Colonic mucosa (tissue), 4 donors: ENCODE data around the gene STX7. TPM values are rescaled to one million over a fixed set of nuclear protein-coding genes. Genes with fewer than 3 reads are reported as not detected.

Experiments
- DNase-seq: peaks from one replicate; pipeline ENCODE4 v3.0.0-alpha.2; 2020
- H3K27ac ChIP-seq: fragments of 200-600 bp; one replicate; pipeline ENCODE4 v1.8.0; 2021
- H3K27me3 ChIP-seq: fragments of 200-600 bp; one replicate; pipeline ENCODE4 v1.8.0; 2021
- H3K36me3 ChIP-seq: fragments of 200-600 bp; one replicate; pipeline ENCODE4 v1.8.0; 2021
- H3K4me1 ChIP-seq: fragments of 200-600 bp; one replicate; pipeline ENCODE4 v1.8.0; 2021; ENCODE audit warnings: mild to moderate bottlenecking
- H3K4me3 ChIP-seq: fragments of 200-600 bp; one replicate; pipeline ENCODE4 v1.8.0; 2021
- H3K9ac ChIP-seq, 2 donors: one replicate each; pipeline ENCODE4 v1.7.0; 2013; ENCODE audit warnings: control low read depth in 2 of 2, low read depth in 2 of 2, low read length in 2 of 2
- H3K9me3 ChIP-seq: fragments of 200-600 bp; one replicate; pipeline ENCODE4 v1.8.0; 2021
- intact Hi-C: fragments of 100-400 bp; cut with DNase I; formaldehyde crosslinking; loops from one replicate; pipeline ENCODE4 v1.14.1; 2022
- total RNA-seq, 2 donors: library from RNA; stranded (reverse); fragmentation: NEBNext Ultra II Directional in 1 of 2; extraction: Animal tissue kit (Norgen Biotek cat#: 25700) in 1 of 2; gene quantifications; one replicate each; pipeline ENCODE4 v1.2.1, GENCODE V29; 2021
- TF ChIP-seq, protein P1 (sequence below): fragments of 200-600 bp; IDR thresholded peaks from one replicate; pipeline ENCODE4 v1.8.0; 2022; ENCODE audit warnings: antibody characterized with exemption, mild to moderate bottlenecking
- donor health status: healthy.
- donor health status: DM: no; HTN: no; CAD: no.
- donor health status: DM: no; HTN: no; CAD: no.

STX7 gene
- total RNA-seq, 2 donors from 2014 or later: 30.5 to 52.8 TPM

GRCh38 chr6:132430110-132430509 is 82.8 kb downstream of the STX7 start:
- Histone ChIP-seq H3K9me3 (no peaks in the 10 kb centered on the region), H3K27me3 (no peaks in the 10 kb centered on the region), H3K4me3 (no peak overlapping the region), H3K27ac (no peak overlapping the region), H3K4me1 (no peaks in the 10 kb centered on the region), H3K9ac (no peak overlapping the region), H3K36me3 (no peaks in the 10 kb centered on the region)
- intact Hi-C loops: no loop called here
- TF ChIP-seq, protein P1, sequence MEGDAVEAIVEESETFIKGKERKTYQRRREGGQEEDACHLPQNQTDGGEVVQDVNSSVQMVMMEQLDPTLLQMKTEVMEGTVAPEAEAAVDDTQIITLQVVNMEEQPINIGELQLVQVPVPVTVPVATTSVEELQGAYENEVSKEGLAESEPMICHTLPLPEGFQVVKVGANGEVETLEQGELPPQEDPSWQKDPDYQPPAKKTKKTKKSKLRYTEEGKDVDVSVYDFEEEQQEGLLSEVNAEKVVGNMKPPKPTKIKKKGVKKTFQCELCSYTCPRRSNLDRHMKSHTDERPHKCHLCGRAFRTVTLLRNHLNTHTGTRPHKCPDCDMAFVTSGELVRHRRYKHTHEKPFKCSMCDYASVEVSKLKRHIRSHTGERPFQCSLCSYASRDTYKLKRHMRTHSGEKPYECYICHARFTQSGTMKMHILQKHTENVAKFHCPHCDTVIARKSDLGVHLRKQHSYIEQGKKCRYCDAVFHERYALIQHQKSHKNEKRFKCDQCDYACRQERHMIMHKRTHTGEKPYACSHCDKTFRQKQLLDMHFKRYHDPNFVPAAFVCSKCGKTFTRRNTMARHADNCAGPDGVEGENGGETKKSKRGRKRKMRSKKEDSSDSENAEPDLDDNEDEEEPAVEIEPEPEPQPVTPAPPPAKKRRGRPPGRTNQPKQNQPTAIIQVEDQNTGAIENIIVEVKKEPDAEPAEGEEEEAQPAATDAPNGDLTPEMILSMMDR: no peak
- DNase-seq: no peak

- TF ChIP-seq, protein P1: no peak
- H3K4me1 ChIP-seq: no peaks in the 10 kb centered on the region
- H3K9ac ChIP-seq: no peak overlapping the region
- intact Hi-C loops: no loop called here
- no peak overlapping the region for H3K27ac ChIP-seq
- H3K27me3 ChIP-seq: no peaks in the 10 kb centered on the region
- H3K4me3 ChIP-seq: no peak overlapping the region
- DNase-seq: no peak
- no peaks in the 10 kb centered on the region for H3K36me3 ChIP-seq
- H3K9me3 ChIP-seq: no peaks in the 10 kb centered on the region
Measured at GRCh38 chr6:132425176-132425575, 87.7 kb downstream of the STX7 start.

GRCh38 chr6:132423839-132424238 is 89.1 kb downstream of the STX7 start:
- intact Hi-C loops: no loop called here

GRCh38 chr6:132418235-132418965 is 94.5 kb downstream of the STX7 start:
- DNase-seq: no peak
- intact Hi-C loops: no loop called here
- no peaks in the 10 kb centered on the region for H3K9me3 ChIP-seq
- no peaks in the 10 kb centered on the region for H3K36me3 ChIP-seq
- H3K4me1 ChIP-seq: no peaks in the 10 kb centered on the region
- no peaks in the 10 kb centered on the region for H3K27me3 ChIP-seq
- no peak overlapping the region for H3K4me3 ChIP-seq
- TF ChIP-seq, protein P1: no peak
- no peak overlapping the region for H3K9ac ChIP-seq
- H3K27ac ChIP-seq: no peak overlapping the region

More at GRCh38 chr6:132423839-132424238, 89.1 kb downstream of the STX7 start:
- Histone ChIP-seq H3K9ac (no peak overlapping the region), H3K27ac (no peak overlapping the region), H3K36me3 (no peaks in the 10 kb centered on the region), H3K9me3 (no peaks in the 10 kb centered on the region), H3K4me1 (no peaks in the 10 kb centered on the region), H3K4me3 (no peak overlapping the region), H3K27me3 (no peaks in the 10 kb centered on the region)
- no peak for DNase-seq
- TF ChIP-seq, protein P1: no peak

DNA sequence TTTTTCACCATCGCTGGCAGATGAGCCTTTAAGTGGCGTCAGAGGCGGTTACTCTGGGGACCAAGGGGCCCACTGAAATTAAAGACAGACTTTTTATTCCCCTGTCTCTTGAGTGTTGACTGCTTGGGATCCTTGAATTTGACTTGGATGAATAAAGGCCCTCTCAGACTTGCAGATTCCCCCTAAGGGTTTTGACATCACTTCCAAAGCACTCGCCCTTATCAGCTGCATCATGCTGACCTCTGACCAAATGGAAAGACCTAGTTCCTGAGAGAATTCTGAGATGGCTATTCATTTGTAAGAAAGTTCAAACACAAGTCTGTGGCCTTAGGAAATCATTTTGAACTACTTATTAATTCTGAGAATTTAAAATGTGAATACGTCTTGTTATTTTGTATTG is 98.2 kb downstream of the STX7 start:
- Histone ChIP-seq H3K9me3 (no peaks in the 10 kb centered on the region), H3K9ac (no peak overlapping the region), H3K4me1 (no peaks in the 10 kb centered on the region), H3K4me3 (no peak overlapping the region), H3K27ac (no peak overlapping the region), H3K36me3 (no peaks in the 10 kb centered on the region), H3K27me3 (no peaks in the 10 kb centered on the region)
- intact Hi-C loops: no loop called here
- TF ChIP-seq, protein P1: no peak
- no peak for DNase-seq
